Measurements from ENCODE around the gene CNEP1R1.
"Not testable (repeated sequence)": the region's sequence is repeated elsewhere in the genome, so short reads cannot be mapped to it uniquely, and the experiment has no call there.

CNEP1R1 gene, protein sequence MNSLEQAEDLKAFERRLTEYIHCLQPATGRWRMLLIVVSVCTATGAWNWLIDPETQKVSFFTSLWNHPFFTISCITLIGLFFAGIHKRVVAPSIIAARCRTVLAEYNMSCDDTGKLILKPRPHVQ

DNA sequence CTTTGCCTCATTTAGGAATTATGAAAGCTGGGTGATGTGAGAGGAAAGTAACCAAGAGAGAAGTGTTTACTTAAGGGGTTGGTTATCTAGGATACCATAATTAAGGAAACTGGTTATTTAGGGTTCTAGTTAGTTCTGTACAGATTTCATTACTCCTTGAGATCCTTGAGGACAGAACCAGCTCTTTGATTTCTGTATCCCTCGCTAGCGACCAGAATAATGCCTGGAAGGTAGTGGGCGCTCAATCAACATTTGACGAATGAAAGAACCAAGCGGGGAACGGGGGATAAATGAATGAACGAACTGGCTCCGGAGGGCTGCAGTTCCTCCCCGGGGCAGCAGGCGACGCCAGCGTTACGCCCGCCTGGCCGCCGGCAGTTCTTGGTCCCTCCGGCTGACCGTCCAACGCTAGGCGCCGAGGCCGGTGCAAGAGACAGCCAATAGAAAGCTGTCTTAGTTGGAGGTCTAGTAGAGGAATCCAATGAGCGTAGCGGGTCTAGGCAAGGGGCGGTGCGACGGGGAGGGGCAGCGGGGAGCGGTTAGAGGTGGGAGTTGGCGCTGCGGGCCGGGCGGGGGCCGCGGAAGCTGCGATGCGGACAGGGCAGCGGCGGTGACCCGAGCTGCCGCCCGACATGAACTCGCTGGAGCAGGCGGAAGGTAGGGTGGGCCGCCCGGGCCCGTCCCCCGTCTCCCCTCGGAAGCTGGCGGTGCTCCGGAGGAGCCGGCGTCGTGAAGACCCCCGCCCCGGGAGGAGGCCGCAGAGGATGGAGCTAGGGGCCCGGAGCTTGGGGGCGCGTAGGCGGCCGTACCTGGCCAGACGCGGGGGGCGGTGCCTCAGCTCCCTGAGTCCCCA is at the start of gene CNEP1R1:
TSS of gene CNEP1R1 (plus strand) at position 542 of the 853 bp plus-strand sequence. CDS start at position 633, 91 bp downstream.
- DNase-seq (ENCODE audit: low read depth in 2 of 2), result peak; percentile 81 to 84

DNA sequence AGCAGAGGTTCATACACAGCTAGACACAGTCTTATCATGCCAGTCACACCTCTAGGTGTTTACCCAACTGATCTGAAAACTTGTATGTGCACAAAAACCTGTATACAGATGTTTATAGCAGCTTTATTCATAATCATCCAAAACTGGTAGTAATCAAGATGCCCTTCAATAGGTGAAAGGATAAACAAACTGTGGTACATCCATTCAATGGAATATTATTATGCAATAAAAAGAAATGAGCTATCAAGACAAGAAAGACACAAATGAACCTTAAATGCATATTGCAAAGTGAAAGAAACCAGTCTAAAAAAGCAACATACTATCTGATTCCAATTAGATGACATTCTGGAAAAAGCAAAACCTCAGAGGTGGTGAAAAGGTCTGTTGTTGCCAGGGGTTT is 47.6 kb upstream of the CNEP1R1 start:
- DNase-seq (ENCODE audit: low read depth in 2 of 2), result no peak

DNA sequence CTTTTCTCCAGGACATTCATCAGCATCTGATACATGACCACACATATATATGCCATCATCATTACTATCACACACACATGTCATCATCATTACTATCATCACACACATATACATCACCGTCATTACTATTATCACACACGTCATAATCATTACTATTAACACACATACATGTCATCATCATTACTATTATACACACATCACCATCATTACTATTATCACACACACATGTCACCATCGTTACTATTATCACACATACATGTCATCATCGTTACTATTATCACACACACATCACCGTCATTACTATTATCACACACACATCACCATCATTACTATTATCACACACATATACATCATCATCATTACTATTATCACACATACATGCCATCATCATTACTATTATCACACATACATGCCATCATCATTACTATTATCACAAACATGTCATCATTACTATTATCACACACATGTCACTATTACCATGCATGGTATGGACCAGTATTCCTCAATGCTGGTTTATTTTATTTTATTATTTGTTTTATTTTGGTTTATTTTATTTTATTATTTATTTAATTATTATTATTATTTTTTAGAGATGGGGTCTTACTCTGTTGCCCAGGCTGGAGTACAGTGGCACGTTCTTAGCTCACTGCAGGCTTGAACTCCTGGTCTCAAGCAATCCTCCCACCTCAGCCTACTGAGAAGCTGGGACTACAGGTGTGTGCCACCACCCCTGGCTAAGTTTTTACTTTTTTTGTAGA is 46.3 kb upstream of the CNEP1R1 start:
- DNase-seq (ENCODE audit: low read depth in 2 of 2), result no peak

DNA sequence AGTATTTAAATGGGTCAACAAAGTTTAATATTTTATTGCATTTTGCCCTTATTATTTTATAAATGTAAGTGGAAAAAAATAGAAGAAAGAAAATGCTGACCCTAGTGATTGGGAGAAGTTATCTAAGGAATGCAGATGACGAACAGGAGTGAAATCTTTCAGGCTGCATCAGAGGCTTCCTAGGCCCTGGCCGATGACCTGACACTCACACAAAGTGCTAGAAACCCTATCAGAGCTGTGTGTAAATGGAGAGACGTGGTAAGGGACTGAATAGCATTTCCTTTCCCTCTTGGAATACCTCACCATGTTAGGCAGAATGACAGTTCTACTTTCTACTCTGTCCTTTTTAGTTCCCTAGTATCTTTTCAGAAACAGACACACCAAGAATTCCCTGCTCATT is 44.9 kb upstream of the CNEP1R1 start:
- no peak for DNase-seq (ENCODE audit: low read depth in 2 of 2)

DNA sequence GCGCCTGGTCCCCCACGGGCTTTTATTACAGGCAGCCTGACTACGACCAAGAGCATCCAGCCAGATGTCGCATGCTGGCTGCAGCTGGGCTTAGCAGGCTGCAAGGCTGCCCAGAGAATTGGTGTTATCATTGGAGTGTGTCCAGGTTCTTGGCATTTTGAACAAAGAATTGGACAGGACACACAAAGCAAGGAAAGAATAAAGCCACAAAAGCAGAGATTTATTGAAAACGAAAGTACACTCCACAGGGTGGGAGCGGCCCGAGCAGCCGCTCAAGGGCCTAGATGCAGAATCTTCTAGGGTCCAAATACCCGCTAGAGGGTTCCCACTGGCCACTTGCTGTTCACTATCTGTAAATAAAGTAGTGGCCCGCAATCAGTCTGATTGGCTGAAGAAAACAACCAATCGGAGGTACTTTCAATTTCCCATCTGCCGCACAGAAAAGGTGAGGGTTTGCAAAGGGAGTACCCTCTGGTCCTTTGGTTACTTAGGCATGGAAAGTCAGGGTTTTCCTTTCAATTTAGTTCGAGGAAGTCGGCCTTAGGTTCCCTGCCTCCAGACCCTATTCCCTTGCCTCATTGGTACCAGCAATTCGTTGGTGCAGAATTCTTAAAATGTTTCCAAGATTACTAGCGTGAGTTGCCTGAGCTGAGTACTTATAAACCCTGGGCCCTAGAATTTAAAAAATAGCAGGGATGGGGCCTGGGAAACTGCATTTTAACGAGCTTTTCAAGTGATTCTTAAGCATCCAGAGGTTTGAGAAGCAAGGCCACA is 38.5 kb upstream of the CNEP1R1 start:
- DNase-seq (ENCODE audit: low read depth in 2 of 2), result no peak

DNA sequence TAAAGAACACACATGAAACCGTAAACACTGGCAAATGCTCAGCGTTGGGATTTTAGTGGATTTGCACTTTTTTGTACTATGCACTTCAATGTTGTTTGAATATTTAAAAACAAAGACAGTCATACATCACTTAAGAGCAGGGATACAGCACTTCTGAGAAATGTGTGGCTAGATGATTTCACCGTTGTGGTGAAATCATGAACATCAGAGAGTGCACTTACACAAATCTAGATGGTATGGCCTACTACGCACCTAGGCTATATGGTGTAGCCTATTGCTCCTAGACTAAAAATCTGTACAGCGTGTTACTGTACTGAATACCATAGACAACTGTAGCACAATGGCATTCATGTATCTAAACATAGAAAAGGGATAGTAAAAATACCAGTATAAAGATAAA is 37.6 kb upstream of the CNEP1R1 start:
- DNase-seq (ENCODE audit: low read depth in 2 of 2), result no peak

DNA sequence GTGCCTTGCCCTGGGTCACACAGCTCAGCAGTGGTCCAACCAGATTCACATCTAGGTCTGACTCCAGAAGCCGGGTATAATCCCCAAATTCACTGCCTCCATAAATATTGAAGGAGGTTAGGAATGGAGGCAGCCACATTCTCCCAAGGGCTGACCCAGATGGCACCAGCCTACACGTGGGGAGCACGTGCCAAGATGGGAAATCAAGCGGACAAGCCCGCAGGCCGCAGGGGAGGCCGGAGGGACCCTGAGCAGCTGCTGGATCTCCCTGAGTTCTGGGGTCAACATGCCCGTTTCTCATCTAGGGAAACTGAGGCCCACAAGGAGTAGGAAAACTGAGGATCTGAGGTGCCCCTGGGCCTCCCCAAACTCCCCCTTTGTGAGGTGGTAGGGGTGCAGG is 32.2 kb upstream of the CNEP1R1 start:
- no peak for DNase-seq (ENCODE audit: low read depth in 2 of 2)

DNA sequence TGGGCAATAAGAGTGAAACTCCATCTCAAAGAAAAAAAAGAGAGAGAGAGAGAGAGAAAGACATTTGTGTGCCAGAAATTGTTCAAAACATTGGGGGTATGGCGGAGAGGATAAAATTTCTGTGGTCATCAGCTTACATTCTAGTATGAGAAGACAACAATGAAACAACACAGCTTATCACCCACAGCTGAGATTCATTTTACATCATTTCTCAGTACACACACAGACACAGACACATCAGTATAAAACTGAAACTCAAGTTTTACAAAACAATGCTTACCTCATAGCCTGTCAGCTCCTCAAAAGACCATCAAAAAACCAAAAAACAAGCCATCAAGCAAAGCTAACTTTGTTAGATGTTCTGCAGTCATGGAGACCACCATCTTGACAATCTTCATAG is 31.4 kb upstream of the CNEP1R1 start:
- DNase-seq (ENCODE audit: low read depth in 2 of 2), result no peak

DNA sequence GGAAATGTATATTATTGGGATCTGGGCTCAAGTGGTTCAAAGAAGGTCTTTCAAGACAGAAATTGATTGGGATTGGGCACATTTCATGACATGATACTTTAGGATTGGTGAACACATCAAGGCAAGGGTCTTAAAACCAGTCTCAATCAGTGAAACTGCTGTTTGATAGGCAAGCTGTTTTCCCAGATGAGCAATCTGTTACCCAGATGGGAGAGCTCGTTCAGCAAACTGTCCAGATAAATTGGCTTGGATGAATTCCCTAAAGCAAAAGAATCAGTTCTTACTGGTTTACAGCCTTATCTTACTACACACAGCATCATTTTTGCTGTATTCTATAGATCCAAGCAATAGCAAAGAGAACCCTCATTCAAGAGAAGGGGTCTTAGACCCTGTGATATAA is 31.0 kb upstream of the CNEP1R1 start:
- DNase-seq (ENCODE audit: low read depth in 2 of 2), result no peak

DNA sequence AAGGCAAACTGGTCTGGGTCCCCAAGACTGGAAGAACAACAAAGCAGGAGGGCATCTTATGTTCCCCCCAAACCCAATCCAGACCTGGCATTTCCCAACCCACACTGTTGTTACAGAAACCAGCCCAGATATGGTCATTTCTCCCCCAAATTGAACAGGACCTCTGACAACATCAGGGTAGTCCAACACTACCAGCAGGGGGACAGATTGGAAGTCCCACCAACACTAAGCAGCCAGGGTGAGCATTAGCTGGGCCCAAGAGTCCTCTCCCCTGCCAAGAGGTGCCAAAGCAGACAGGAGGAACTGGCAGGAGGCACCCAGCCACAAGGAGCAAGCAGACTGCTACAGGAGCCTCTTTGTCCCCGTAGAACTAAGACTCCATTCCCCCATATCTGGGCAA is 29.3 kb upstream of the CNEP1R1 start:
- no peak for DNase-seq (ENCODE audit: low read depth in 2 of 2)

DNA sequence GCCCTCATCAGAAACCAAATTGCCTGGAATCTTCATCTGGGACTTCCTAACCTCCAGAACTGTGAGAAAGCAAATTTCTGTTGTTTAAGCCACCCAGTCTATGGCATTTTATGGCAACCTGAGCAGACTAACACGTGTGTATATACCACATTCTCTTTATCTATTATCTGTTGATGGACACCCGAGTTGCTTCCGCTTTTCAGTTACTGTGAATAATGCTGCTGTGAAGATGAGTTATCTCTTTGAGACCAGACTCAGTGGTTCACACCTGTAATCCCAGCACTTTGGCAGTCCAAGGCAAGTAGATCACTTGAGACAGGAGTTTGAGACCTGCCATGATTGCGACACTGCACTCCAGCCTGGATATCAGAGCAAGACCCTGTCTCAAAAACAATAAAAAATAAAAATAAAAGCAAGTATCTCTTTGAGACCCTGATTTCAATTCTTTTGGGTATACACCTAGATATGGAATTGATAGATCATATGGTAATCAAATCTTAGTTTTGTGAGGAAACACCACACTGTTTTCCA is 27.2 kb upstream of the CNEP1R1 start:
- DNase-seq (ENCODE audit: low read depth in 2 of 2), result no peak

DNA sequence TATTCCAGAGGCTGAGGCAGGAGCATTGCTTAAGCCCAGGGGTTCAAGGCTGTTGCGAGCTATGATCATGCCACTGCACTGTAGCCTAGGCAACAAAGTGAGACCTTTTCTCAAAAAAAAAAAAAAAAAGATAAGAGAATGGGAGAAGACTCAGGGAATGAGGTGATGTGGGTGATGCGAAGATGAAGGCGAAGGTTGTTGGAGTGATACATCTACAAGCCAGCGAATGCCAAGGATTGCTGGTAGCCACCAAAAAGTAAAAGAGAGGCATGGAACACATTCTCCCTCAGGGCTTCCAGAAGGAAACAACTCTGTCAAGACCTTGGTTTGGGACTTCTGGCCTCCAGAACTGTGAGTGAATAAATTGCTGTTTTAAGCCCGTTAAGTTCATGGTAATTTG is 26.0 kb upstream of the CNEP1R1 start:
- no peak for DNase-seq (ENCODE audit: low read depth in 2 of 2)

DNA sequence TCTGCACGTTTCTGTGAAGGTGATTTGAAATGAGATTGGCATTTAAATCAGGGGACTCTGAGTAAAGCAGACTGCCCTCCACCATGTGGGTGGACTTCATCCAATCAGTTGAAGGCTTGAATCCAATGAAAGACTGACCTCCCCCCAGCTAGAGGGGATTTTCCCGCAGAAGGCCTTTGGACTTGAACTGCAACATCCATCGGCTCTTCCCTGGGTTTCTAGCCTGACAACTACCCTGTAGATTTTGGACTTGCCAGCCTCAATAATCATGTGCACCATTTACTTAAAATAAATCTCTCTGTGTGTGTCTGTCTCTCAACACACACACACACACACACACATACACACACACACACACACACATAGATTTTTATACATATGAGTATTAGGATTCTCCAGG is 23.9 kb upstream of the CNEP1R1 start:
- DNase-seq (ENCODE audit: low read depth in 2 of 2), result no peak

DNA sequence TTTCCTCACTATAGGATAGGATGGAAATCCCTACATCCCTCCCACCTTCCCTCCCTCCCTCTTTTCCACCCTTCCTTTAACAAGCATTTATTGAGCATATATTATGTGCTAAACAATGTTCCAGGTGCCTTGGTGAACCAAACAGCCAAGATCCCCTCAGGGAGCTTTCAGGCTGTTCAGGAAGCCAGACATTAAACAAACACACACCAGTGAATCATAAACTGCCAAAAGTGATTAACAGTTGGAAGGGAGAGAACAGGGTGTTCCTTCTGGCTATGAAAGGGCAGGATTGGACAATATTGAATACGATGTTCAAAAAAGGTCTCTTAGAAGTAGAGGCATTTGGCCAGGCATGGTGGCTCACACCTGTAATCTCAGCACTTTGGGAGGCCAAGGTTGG is 22.8 kb upstream of the CNEP1R1 start:
- no peak for DNase-seq (ENCODE audit: low read depth in 2 of 2)

DNA sequence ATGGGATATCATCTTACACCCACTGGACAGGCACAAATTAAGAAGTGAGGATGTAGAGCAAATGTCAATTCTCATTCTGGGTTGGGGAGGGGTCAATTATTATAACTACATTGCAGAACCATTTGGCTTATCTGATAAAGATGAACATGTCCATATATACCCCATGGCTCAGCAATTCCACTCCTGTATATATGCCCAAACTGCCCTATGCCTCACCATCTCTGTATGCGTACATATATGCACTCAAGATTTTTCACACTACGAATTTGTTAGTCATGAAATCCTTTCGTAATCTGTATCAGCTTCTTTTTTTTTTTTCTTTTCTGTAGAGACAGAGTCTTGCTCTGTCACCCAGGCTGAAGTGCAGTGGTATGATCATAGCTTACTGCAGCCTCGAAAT is 20.8 kb upstream of the CNEP1R1 start:
- no peak for DNase-seq (ENCODE audit: low read depth in 2 of 2)

DNA sequence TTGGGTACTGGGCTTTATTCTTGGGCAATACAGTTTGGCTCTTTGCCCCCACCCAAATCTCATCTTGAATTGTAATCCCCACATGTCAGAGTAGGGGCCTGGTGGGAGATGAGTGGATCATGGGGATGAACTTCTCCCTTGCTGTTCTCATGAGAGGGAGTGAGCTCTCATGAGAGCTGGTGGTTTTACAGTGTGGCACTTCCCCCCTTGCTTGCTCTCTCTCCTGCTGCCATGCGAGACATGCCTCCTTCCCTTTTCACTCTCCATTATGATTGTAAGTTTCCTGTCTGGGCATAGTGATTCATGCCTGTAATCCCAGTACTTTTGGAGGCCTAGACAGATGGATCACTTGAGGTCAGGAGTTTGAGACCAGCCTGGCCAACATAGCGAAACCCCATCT is 18.1 kb upstream of the CNEP1R1 start:
- no peak for DNase-seq (ENCODE audit: low read depth in 2 of 2)

DNA sequence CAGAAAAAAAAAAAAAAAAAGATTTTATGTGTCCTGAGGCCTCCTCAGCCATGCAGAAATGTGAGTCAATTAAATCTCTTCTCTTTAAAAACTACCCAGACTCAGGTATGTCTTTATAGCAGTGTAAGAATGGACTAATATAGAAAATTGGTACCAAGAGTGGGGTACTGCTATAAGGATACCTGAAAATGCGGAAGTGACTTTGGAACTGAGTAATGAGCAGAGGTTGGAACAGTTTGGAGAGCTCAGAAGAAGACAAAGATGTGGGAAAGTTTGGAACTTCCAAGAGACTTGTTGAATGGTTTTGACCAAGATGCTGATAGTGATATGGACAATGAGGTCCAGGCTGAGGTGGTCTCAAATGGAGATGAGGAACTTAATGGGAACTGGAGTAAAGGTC is 17.3 kb upstream of the CNEP1R1 start:
- no peak for DNase-seq (ENCODE audit: low read depth in 2 of 2)

DNA sequence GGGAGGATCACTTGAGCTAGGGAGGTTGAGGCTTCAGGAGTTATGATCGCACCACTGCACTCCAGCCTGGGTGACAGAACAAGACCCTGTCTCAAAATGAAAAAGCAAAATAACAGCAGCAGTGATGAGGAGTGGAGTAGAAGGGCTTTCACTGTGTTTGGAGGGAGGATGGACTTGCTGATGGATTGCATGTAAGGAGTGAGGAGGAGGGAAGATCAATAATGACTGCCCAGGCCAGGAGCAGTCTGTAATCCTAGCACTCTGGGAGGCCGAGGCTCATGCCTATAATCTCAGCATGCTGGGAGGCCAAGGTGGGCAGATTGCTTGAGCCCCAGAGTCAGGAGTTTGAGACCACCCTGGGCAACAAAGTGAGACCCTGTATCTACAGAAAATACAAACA is 14.8 kb upstream of the CNEP1R1 start:
- no peak for DNase-seq (ENCODE audit: low read depth in 2 of 2)

DNA sequence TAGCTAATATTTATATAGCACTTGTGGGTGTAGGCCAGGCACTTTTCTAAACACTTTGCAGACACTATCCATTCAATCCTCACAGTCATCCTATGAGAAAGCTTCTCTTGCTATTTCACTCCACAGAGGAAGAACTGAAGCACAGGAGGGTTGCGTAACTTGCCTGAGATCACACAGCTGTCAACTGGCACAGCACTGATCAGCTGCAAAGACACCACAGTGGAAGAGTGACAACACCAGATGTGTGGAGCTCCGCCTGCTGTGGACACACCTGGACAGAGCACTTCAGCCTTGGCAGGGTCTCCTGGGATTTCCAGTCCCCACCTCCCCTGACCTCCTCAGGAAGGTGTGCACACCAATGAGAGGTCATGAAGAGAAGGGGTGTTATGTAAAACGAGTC is 13.3 kb upstream of the CNEP1R1 start:
- no peak for DNase-seq (ENCODE audit: low read depth in 2 of 2)

DNA sequence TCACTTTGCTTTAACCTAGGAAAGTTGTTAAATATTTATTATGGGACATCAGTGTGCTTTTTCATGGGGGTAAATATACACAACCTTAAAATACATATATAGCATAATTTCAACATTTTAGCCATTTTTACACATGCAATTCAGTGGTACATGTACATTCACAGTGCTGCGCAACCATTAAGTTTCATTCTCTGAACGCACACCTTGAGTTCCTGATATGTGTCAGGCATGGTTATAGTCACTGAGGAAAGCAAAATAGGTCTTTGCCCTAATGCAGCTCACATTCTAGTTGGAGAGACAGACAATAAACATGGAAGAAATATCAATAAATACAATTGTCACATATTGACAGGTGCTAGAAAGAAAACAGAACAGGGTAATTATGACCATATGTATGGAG is 12.8 kb upstream of the CNEP1R1 start:
- DNase-seq (ENCODE audit: low read depth in 2 of 2), result no peak

DNA sequence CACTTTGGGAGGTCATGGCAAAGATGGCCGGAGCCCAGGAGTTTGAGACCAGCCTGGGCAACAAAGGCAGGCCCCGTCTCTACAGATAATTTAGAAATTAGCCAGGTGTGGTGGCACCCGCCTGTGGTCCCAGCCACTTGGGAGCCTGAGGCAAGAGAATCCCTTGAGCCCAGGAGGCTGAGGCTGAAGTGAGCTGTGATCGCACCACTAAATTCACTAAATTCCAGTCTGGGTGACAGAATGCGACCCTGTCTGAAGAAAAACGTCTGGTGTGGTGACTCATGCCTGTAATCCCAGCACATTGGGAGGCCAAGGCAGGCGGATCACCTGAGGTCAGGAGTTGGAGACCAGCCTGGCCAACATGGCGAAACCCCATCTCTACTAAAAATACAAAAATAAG is 10.8 kb upstream of the CNEP1R1 start:
- not testable (repeated sequence) for DNase-seq (ENCODE audit: low read depth in 2 of 2)

DNA sequence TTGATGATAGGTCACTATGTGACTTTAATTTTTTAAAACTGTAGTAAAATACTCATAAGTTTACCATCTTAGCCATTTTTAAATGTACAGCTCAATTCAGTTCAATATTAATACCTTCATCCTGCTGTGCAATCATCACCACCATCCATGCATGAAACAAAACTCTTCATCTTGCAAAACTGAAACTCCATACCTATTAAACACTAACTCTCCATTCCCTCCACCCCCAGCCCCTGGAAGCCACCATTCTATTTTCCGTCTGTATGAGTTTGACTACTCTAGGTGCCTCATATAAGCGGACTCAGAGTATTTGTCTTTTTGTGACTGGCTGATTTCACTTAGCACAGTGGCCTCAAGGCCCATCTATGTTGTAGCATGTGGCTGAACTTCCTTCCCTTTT is 9.4 kb upstream of the CNEP1R1 start:
- DNase-seq (ENCODE audit: low read depth in 2 of 2), result no peak

Data from stimulated activated CD8-positive, alpha-beta memory T cell treated with anti-CD3 and anti-CD28 coated beads, Interleukin-7, amount 100 ng/mL, for 1 hour (primary cell).